ENCODE results near the gene PNPLA6. TPM values are rescaled to one million over a fixed set of nuclear protein-coding genes. Genes with fewer than 3 reads are reported as not detected.

The PNPLA6 gene
- total RNA-seq, 1 experiment from 2014 or later = 175 TPM

- Histone ChIP-seq H3K36me3 (no peaks in the 10 kb centered on the region), H3K9me3 (no peaks in the 10 kb centered on the region), H3K4me3 (no peak overlapping the region), H3K27me3 (peaks cover 4% of the 10 kb centered on the region)
- DNase-seq = no peak
These were observed 25.9 kb upstream of the PNPLA6 start for GRCh38 chr19:7509625-7510024.

DNA sequence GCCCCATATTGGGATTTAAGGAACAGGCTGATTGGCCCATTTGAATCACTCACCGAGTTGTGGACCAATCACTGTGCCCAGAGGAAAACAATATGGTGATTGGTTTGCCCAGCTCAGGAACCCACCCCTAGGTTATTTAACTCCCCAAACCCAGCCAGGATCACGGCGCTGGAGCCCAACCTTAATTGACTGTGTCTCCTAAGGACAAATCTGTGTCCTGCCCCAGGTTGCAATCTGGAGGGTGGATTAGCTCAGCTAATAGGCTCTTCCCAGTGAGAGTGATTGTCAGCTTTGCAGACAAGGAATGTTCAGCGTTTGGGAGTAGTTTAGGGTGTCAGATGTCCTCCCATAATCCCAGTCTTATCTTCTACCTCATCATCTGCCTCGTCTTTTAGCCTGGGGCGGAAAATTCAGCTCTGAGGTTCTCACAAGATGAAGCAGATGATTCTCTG is 23.1 kb upstream of the PNPLA6 start:
- no peaks in the 10 kb centered on the region for H3K9me3 ChIP-seq
- H3K36me3 ChIP-seq = no peaks in the 10 kb centered on the region
- DNase-seq = no peak
- H3K27me3 ChIP-seq = peaks cover 4% of the 10 kb centered on the region
- H3K4me3 ChIP-seq = no peak overlapping the region

GRCh38 chr19:7513809-7514642 is 21.5 kb upstream of the PNPLA6 start:
- DNase-seq = no peak
- Histone ChIP-seq H3K9me3 (no peaks in the 10 kb centered on the region), H3K4me3 (no peak overlapping the region), H3K27me3 (peaks cover 4% of the 10 kb centered on the region), H3K36me3 (no peaks in the 10 kb centered on the region)

- Histone ChIP-seq H3K4me3 (peak overlapping the region; percentile 45), H3K36me3 (no peaks in the 10 kb centered on the region), H3K9me3 (no peaks in the 10 kb centered on the region), H3K27me3 (peaks cover 4% of the 10 kb centered on the region)
- no peak for DNase-seq
These were observed 20.3 kb upstream of the PNPLA6 start for GRCh38 chr19:7515110-7515644.

- Histone ChIP-seq H3K4me3 (peak within 1 kb of the TSS; percentile 68), H3K36me3 (no peaks in the 10 kb centered on the region), H3K9me3 (no peaks in the 10 kb centered on the region), H3K27me3 (no peaks in the 10 kb centered on the region)
- DNase-seq = peak; percentile 88
These were observed 19.8 kb upstream of the PNPLA6 start, which contains the start of gene ZNF358 for GRCh38 chr19:7515645-7516151. Gene ZNF358, plus strand, starts transcription at chr19:7516103. Its CDS starts 3,140 bp downstream, at chr19:7519243.

DNA sequence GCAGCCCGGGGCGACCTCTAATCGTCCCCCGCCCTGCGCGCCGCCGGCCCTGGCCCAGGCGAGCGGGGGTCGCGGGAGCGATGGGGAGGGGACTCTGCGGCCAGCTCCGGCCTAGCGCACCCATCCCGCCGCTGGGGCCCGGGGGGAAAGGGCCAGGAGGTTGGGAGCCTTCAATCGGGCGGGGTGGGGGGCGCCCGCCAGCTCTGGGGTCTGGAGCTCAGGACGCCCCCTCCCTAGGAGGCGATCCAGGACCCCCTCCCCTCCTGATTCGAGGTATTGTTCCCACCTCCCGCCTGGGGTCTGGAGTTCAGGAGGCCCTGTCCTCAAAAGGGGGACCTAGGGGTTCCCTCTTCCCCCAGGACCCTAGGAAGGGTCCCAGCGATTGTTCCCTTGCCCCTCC is 19.2 kb upstream of the PNPLA6 start:
- H3K36me3 ChIP-seq = no peaks in the 10 kb centered on the region
- no peaks in the 10 kb centered on the region for H3K9me3 ChIP-seq
- H3K4me3 ChIP-seq = peak overlapping the region; percentile 68
- no peaks in the 10 kb centered on the region for H3K27me3 ChIP-seq
- DNase-seq = no peak

DNA sequence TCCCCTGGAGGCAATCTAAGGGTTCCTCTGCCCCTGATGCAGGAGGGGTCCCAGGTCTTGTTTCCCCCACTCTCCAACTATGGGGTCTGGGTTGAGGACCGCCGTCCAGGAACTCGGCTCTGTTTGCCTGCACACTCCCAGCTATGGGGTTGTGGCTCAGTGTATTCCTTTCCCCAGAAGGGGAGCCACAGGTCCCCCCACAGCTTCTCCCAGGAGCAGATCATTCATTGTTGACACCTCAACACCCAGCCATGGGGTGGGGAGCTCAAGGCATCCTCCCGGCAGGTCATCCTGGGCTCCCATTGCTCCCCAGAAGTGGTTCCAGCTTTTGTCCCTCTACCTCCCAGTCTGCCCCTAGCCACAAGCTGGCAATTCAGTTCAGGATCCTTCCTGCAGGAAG is 18.6 kb upstream of the PNPLA6 start:
- H3K27me3 ChIP-seq = no peaks in the 10 kb centered on the region
- no peaks in the 10 kb centered on the region for H3K36me3 ChIP-seq
- DNase-seq = no peak
- H3K9me3 ChIP-seq = no peaks in the 10 kb centered on the region
- H3K4me3 ChIP-seq = peak overlapping the region; percentile 68

- DNase-seq = no peak
- no peaks in the 10 kb centered on the region for H3K9me3 ChIP-seq
- H3K27me3 ChIP-seq = no peaks in the 10 kb centered on the region
- H3K4me3 ChIP-seq = no peak overlapping the region
- H3K36me3 ChIP-seq = no peaks in the 10 kb centered on the region; the same call in 1 of the 2 replicates
These were observed 16.0 kb upstream of the PNPLA6 start for GRCh38 chr19:7519361-7520130.

GRCh38 chr19:7520131-7521051 is 15.1 kb upstream of the PNPLA6 start:
- H3K36me3 ChIP-seq = no peaks in the 10 kb centered on the region; the same call in 1 of the 2 replicates
- H3K4me3 ChIP-seq = no peak overlapping the region
- H3K27me3 ChIP-seq = no peaks in the 10 kb centered on the region
- DNase-seq = no peak
- no peaks in the 10 kb centered on the region for H3K9me3 ChIP-seq

- H3K9me3 ChIP-seq = no peaks in the 10 kb centered on the region
- no peak for DNase-seq
- H3K27me3 ChIP-seq = no peaks in the 10 kb centered on the region
- peaks cover 8% of the 10 kb centered on the region for H3K36me3 ChIP-seq
- H3K4me3 ChIP-seq = peak overlapping the region; percentile 63
These were observed 13.9 kb upstream of the PNPLA6 start for GRCh38 chr19:7521551-7522071.

GRCh38 chr19:7522072-7522922 is 13.2 kb upstream of the PNPLA6 start, which contains the start of gene MCOLN1:
Gene MCOLN1, plus strand, starts transcription at chr19:7522624. Its CDS starts 127 bp downstream, at chr19:7522751.
- DNase-seq = peak; percentile 99
- H3K36me3 ChIP-seq = peaks cover 8% of the 10 kb centered on the region
- no peaks in the 10 kb centered on the region for H3K9me3 ChIP-seq
- no peaks in the 10 kb centered on the region for H3K27me3 ChIP-seq
- peak within 1 kb of the TSS; percentile 63 for H3K4me3 ChIP-seq

DNA sequence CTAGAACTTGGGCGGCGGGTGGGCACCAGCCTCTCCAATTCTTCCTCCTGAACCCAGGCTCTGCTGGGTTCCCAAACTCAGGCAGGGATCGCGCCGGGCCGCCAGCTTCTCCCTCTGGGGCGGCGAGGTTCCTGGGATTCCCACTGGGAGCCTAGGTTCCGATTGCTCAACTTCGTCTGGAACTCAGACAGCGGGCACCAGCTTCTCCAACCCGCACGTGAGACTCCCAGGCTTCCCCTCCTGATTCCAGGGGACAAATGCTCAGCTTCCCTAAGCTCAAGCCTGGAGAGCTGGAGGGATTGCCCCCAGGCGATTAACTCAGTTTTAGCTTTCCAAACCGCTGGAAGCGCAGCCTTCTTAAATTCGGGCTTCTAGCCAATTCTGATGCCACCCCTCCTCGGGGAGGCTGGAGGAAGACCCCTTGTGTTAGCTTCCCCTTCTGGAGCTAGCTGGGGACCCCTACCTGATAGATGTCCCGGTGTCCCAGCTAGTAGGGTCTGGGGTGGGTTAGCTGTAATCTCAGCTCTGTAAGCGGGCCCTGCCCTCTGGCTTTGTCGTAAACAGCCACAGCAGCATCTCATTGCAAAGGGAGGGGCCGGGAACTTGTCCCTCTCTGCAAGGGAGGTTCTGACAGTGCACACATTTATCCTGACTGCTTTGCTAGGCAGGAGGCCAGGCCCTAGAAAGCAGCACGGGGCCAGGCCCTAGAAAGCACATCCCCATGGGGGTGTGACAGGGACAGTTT is 12.4 kb upstream of the PNPLA6 start:
- no peak for DNase-seq
- no peaks in the 10 kb centered on the region for H3K27me3 ChIP-seq
- H3K36me3 ChIP-seq = peaks cover 8% of the 10 kb centered on the region
- H3K9me3 ChIP-seq = no peaks in the 10 kb centered on the region
- H3K4me3 ChIP-seq = peak overlapping the region; percentile 63

GRCh38 chr19:7524523-7524922 is 11.0 kb upstream of the PNPLA6 start:
- no peak for DNase-seq
- Histone ChIP-seq H3K9me3 (no peaks in the 10 kb centered on the region), H3K4me3 (no peak overlapping the region), H3K36me3 (peaks cover 10% of the 10 kb centered on the region), H3K27me3 (no peaks in the 10 kb centered on the region)

- Histone ChIP-seq H3K9me3 (no peaks in the 10 kb centered on the region), H3K4me3 (no peak overlapping the region), H3K27me3 (no peaks in the 10 kb centered on the region), H3K36me3 (peaks cover 14% of the 10 kb centered on the region)
- DNase-seq = no peak
These were observed 10.4 kb upstream of the PNPLA6 start for GRCh38 chr19:7524992-7525739.

All from MG63 (cell line).